Muscle layer of duodenum (tissue), 2 donors: Measurements from ENCODE around the gene PATJ.
"Not testable (repeated sequence)": the region's sequence is repeated elsewhere in the genome, so short reads cannot be mapped to it uniquely, and the experiment has no call there.

Source experiments
- H3K27ac ChIP-seq: one replicate; pipeline ENCODE4 v1.7.0; 2013; ENCODE audit warnings: mild to moderate bottlenecking, low read length
- H3K27me3 ChIP-seq: one replicate; pipeline ENCODE4 v1.7.0; 2013; ENCODE audit warnings: low read depth, mild to moderate bottlenecking, control low read depth, low read length
- H3K36me3 ChIP-seq, 2 donors: one replicate each; pipeline ENCODE4 v1.7.0; 2013; ENCODE audit warnings: low read length in 2 of 2, control low read depth in 1 of 2, mild to moderate bottlenecking in 1 of 2; ENCODE audit not compliant: insufficient read depth in 2 of 2, control insufficient read depth in 1 of 2
- H3K4me1 ChIP-seq, 2 donors: one replicate each; pipeline ENCODE4 v1.7.0; 2013; ENCODE audit warnings: low read length in 2 of 2, mild to moderate bottlenecking in 2 of 2, control low read depth in 1 of 2, moderate library complexity in 1 of 2; ENCODE audit not compliant: insufficient read depth in 2 of 2, control insufficient read depth in 1 of 2
- H3K4me3 ChIP-seq, 2 donors: one replicate each; pipeline ENCODE4 v1.7.0; 2013; ENCODE audit warnings: low read length in 2 of 2, low read depth in 1 of 2, mild to moderate bottlenecking in 1 of 2
- H3K9me3 ChIP-seq, 2 donors: one replicate each; pipeline ENCODE4 v1.7.0; 2013; ENCODE audit warnings: low read length in 2 of 2, control low read depth in 1 of 2, mild to moderate bottlenecking in 1 of 2; ENCODE audit not compliant: control insufficient read depth in 1 of 2
- donor health status: healthy.

Gene PATJ

GRCh38 chr1:62161711-62162110 is 419.4 kb downstream of the PATJ start:
- Histone ChIP-seq H3K4me1 (no peaks in the 10 kb centered on the region), H3K27me3 (no peaks in the 10 kb centered on the region), H3K4me3 (no peak overlapping the region), H3K9me3 (no peaks in the 10 kb centered on the region), H3K36me3 (no peaks in the 10 kb centered on the region), H3K27ac (no peak overlapping the region)

DNA sequence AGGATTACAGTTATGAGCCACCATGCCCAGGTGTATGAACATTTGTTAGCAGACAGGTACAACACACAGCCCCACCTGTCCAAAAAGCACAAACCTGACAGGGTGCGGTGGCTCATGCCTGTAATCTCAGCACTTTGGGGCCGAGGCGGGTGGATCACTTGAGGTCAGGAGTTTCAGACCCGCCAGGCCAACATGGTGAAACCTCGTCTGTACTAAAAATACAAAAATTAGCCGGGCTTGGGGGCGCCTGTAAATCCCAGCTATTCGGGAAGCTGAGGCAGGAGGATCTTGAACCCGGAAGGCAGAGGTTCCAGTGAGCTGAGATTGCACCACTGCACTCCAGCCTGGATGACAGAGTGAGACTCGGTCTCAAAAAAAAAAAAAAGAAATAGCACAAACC is 428.1 kb downstream of the PATJ start:
- H3K9me3 ChIP-seq, H3K36me3 ChIP-seq, H3K4me3 ChIP-seq, H3K4me1 ChIP-seq, H3K27me3 ChIP-seq, H3K27ac ChIP-seq: not testable (repeated sequence)

DNA sequence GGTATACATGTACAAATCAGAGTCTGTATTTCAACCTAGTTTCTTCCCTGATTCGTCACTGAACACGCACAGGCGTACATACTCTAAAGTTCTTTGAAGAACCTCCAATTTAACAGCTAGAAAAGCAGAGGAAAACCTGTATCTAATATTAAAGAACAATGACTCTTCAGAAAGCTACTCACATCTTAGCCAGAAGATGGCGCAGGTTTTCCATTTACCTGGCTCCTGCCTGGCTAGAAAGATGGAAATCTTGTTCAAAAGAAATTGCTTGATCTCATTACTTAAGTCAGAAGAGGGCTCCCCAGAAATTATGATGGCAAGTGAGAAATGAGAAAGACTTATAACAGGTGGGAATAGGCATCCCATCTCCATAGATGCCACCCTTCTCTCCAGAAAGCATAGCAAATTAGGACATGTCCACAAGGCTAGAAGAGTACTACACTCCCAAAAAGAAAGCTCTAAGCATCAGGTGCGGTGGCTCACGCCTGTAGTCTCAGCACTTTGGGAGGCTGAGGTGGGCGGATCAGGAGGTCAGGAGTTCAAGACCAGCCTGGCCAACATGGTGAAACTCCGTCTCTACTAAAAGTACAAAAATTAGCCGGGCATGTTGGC is 433.4 kb downstream of the PATJ start:
- Histone ChIP-seq H3K4me1 (no peaks in the 10 kb centered on the region), H3K4me3 (no peak overlapping the region), H3K27ac (no peak overlapping the region), H3K36me3 (no peaks in the 10 kb centered on the region), H3K9me3 (no peaks in the 10 kb centered on the region), H3K27me3 (no peaks in the 10 kb centered on the region)

DNA sequence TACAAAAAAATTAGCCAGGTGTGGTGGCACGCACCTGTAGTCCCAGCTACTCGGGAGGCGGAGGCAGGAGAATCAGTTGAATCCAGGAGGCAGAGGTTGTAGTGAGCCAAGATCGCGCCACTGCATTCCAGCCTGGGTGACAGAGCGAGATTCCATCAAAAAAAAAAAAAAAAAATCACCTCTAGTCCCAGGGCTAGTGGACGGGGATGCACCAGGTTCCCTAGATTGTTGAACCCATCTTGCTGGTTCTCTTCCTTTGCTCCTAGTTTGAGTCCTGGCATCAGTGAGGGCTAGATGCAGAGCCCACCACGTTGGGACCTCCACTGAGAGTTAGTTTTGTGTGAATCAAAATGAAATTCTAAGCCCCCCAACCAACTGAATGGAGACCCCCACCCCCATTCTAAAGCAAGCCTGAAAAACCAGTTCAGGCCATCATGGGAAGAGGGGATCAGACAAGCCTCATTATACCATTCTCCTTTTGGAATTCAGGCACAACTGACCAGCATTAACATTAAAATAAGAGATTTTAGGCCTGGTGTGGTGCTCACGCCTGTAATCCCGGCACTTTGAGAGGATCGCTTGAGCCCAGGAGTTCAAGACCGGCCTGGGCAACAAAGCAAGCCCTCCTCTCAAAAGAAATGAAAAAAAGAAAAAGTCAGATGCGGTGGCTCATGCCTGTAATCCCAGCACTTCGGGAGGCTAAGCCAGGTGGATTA is 434.5 kb downstream of the PATJ start:
- Histone ChIP-seq H3K4me1 (no peaks in the 10 kb centered on the region), H3K27me3 (no peaks in the 10 kb centered on the region)

GRCh38 chr1:62177621-62178020 is 435.3 kb downstream of the PATJ start:
- Histone ChIP-seq H3K4me3 (no peak overlapping the region), H3K36me3 (no peaks in the 10 kb centered on the region), H3K4me1 (no peaks in the 10 kb centered on the region), H3K27ac (no peak overlapping the region), H3K9me3 (no peaks in the 10 kb centered on the region), H3K27me3 (no peaks in the 10 kb centered on the region)

More for the DNA sequence above, 434.5 kb downstream of the PATJ start:
- no peak overlapping the region for H3K4me3 ChIP-seq
- H3K36me3 ChIP-seq: no peaks in the 10 kb centered on the region
- H3K9me3 ChIP-seq: no peaks in the 10 kb centered on the region
- no peak overlapping the region for H3K27ac ChIP-seq

DNA sequence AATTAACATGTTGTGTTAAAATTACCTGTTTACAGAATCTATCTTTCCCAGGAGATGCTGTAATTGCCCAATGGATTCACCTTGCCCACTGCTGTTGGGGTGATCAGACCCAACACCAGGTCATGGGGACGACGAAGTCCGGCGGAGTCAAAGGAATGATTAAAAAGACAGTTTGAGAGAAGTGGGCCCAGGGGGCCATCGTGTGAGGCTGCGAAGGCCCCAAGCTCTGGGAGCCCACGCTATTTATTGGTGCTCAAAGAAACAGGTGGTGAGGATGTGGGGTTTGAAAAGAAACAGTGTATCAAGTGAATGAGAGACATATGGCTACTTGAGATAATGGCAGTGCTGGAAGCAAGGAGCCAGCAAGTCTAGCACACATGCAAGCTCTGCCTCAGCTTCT is 436.1 kb downstream of the PATJ start:
- no peaks in the 10 kb centered on the region for H3K4me1 ChIP-seq
- H3K27ac ChIP-seq: no peak overlapping the region
- no peaks in the 10 kb centered on the region for H3K36me3 ChIP-seq
- no peak overlapping the region for H3K4me3 ChIP-seq
- no peaks in the 10 kb centered on the region for H3K9me3 ChIP-seq
- no peaks in the 10 kb centered on the region for H3K27me3 ChIP-seq

- H3K36me3 ChIP-seq, H3K9me3 ChIP-seq, H3K4me1 ChIP-seq, H3K27ac ChIP-seq, H3K4me3 ChIP-seq, H3K27me3 ChIP-seq: not testable (repeated sequence)
Observed at GRCh38 chr1:62180054-62180453, 437.8 kb downstream of the PATJ start.

DNA sequence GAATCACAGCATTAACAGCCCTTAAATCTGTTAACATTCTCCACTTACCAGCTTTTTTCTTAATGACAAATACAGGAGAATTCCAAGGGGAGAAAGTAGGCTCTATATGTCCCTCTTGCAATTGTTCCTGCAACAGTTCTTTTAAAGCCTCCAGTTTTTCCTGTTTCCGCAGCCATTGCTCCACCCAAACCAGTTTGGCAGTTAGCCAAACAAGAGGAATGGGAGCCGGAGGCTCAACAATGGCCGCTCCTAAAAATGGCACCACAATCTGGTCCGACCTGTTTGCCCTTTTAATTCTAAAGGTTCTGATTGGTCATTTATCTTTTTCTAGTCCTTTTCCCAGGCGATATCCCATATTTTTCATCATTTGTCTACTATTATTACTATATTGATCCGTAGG is 438.4 kb downstream of the PATJ start:
- no peak overlapping the region for H3K27ac ChIP-seq
- no peak overlapping the region for H3K4me3 ChIP-seq
- H3K4me1 ChIP-seq: no peaks in the 10 kb centered on the region
- no peaks in the 10 kb centered on the region for H3K27me3 ChIP-seq
- H3K36me3 ChIP-seq: no peaks in the 10 kb centered on the region
- H3K9me3 ChIP-seq: no peaks in the 10 kb centered on the region

- Histone ChIP-seq H3K4me1 (no peaks in the 10 kb centered on the region), H3K27ac (no peak overlapping the region), H3K27me3 (no peaks in the 10 kb centered on the region), H3K4me3 (no peak overlapping the region), H3K9me3 (no peaks in the 10 kb centered on the region), H3K36me3 (no peaks in the 10 kb centered on the region)
Observed at GRCh38 chr1:62181532-62181931, 439.3 kb downstream of the PATJ start.

- H3K4me1 ChIP-seq, H3K4me3 ChIP-seq, H3K9me3 ChIP-seq, H3K27me3 ChIP-seq, H3K27ac ChIP-seq, H3K36me3 ChIP-seq: not testable (repeated sequence)
Observed at GRCh38 chr1:62182157-62182556, 439.9 kb downstream of the PATJ start.

DNA sequence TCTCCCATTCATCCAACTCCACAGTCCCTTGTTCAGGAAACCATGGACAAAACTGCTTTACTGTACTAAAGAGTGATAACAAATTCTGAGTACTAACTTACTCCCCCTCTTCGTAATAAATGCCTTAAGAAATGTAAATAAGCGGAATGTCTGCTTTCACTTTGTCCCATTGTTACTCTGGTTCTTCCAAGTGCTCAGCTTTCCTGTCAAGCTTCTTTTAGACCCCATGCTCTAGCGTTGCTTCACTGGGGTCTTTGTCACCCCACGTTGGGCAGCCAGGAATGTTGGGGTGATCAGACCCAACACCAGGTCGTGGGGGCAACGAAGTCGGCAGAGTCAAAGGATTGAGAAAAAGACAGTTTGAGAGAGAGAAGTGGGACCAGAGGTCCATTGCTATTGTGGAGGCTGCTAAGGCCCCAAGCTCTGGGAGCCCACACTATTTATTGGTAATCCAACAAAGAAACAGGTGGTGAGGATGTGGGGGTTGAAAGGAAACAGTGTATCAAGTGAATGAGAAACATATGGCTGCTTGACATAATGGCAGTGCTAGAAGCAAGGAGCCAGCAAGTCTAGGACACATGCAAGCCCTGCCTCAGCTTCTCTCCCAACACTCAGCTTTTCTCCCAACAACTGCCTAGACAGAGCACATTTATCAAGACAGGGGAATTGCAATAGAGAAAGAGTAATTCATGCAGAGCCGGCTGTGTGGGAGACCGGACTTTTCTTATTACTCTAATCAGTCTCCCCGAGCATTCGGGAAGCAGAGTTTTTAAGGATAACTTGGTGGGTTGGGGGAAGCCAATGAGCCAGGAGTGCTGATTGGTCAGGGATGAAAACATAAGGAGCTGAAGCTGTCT is 441.1 kb downstream of the PATJ start:
- H3K9me3 ChIP-seq, H3K4me3 ChIP-seq, H3K4me1 ChIP-seq, H3K27me3 ChIP-seq, H3K36me3 ChIP-seq, H3K27ac ChIP-seq: not testable (repeated sequence)
